Testis (tissue), 3 donors: Measurements from ENCODE around the gene TAF11L13. TPM values are rescaled to one million over a fixed set of nuclear protein-coding genes. Genes with fewer than 3 reads are reported as not detected.
"Not testable (repeated sequence)": the region's sequence is repeated elsewhere in the genome, so short reads cannot be mapped to it uniquely, and the experiment has no call there.

Experiments used
- DNase-seq: peaks from one replicate; pipeline ENCODE4 v3.0.0-alpha.2; 2019
- H3K27ac ChIP-seq, 2 donors: fragments of 200-600 bp; sonication (generic); one replicate each; pipeline ENCODE4 v1.5.1; 2019
- H3K27me3 ChIP-seq: fragments of 200-600 bp; sonication (generic); one replicate; pipeline ENCODE4 v1.5.1; 2019
- H3K36me3 ChIP-seq: fragments of 200-600 bp; sonication (generic); one replicate; pipeline ENCODE4 v1.5.1; 2017; ENCODE audit warnings: low read depth; ENCODE audit errors: missing control alignments
- H3K4me1 ChIP-seq: fragments of 200-600 bp; sonication (generic); one replicate; pipeline ENCODE4 v1.5.1; 2019
- H3K4me3 ChIP-seq, 2 donors: fragments of 200-600 bp; sonication (generic); one replicate each; pipeline ENCODE4 v1.5.1; 2017 to 2019
- H3K9me3 ChIP-seq: fragments of 200-600 bp; sonication (generic); one replicate; pipeline ENCODE4 v1.5.1; 2017
- CTCF ChIP-seq, 3 experiments: fragments of 450-650 bp in 2 of 3; fragments of 200-600 bp in 1 of 3; sonication (generic) in 1 of 3; IDR thresholded peaks; one replicate each; pipeline ENCODE4 v1.5.1; 2016 to 2019; ENCODE audit warnings: antibody characterized with exemption in 3 of 3, mild to moderate bottlenecking in 2 of 3, moderate library complexity in 1 of 3
- POLR2A ChIP-seq: fragments of 450-650 bp; IDR thresholded peaks from one replicate; pipeline ENCODE4 v1.6.1; 2017; ENCODE audit warnings: antibody characterized with exemption, mild to moderate bottlenecking, moderate library complexity
- WGBS, 2 donors: methylation state at CpG; one replicate each; pipeline ENCODE4 v1.1.5; 2018; 5-methylcytosine and 5-hydroxymethylcytosine counted together
- intact Hi-C: fragments of 100-400 bp; cut with DNase I; formaldehyde crosslinking; loops from one replicate; pipeline ENCODE4 v1.15.1; 2023; ENCODE audit warnings: low total_unique reads
- polyA plus RNA-seq: library from polyadenylated mRNA; stranded (reverse); fragments of 350-450 nt; fragmentation: Illumina TruSeq; extraction: RNeasy Lipid Tissue Mini Kit (QIAGEN cat#74804); gene quantifications from one replicate; pipeline ENCODE4 v1.2.3, GENCODE V29; 2014; ENCODE audit warnings: low read depth, low replicate concordance; ENCODE audit not compliant: insufficient read depth
- total RNA-seq, 2 donors: library from RNA; depleted of rRNA; stranded (reverse); fragments of >200 nt; gene quantifications; one replicate each; pipeline ENCODE4 v1.2.3, GENCODE V29; 2016

TAF11L13 gene
- total and polyA plus RNA-seq, 3 donors from 2014 or later, result not detected

GRCh38 chr5:17614872-17615605 lies 16.8 kb upstream of the TAF11L13 start:
- Histone ChIP-seq H3K27me3 (no peaks in the 10 kb centered on the region), H3K4me1 (no peaks in the 10 kb centered on the region), H3K36me3 (no peaks in the 10 kb centered on the region), H3K27ac (no peak overlapping the region), H3K9me3 (no peaks in the 10 kb centered on the region), H3K4me3 (no peak overlapping the region)
- TF ChIP-seq CTCF (IDR thresholded peaks at IDR 0.05) (no peak), POLR2A (no peak)
- 69 to 84% methylated on average over 15 to 17 of the region's 17 CpGs for WGBS, 2 donors
- no peak for DNase-seq
- intact Hi-C loops, result no loop called here

GRCh38 chr5:17619354-17619753 lies 12.5 kb upstream of the TAF11L13 start:
- DNase-seq, result no peak
- no peaks in the 10 kb centered on the region for H3K36me3 ChIP-seq
- no peak overlapping the region for H3K4me3 ChIP-seq
- intact Hi-C loops, result no loop called here
- TF ChIP-seq CTCF (IDR thresholded peaks at IDR 0.05), result no peak
- no peak for TF ChIP-seq POLR2A
- no peak overlapping the region for H3K27ac ChIP-seq
- no peaks in the 10 kb centered on the region for H3K27me3 ChIP-seq
- H3K4me1 ChIP-seq, result no peaks in the 10 kb centered on the region
- H3K9me3 ChIP-seq, result no peaks in the 10 kb centered on the region
- 83 to 94% methylated on average over 3 of the region's 3 CpGs for WGBS, 2 donors

- peak; percentile 51 for DNase-seq
- intact Hi-C loops, result no loop called here
- H3K4me3 ChIP-seq, result no peak overlapping the region
- H3K27me3 ChIP-seq, result no peaks in the 10 kb centered on the region
- no peaks in the 10 kb centered on the region for H3K4me1 ChIP-seq
- no peak overlapping the region for H3K27ac ChIP-seq
- H3K9me3 ChIP-seq, result no peaks in the 10 kb centered on the region
- no peaks in the 10 kb centered on the region for H3K36me3 ChIP-seq
- TF ChIP-seq CTCF (IDR thresholded peaks at IDR 0.05) (peak in 2 of 3 experiments; percentile 9 to 37), POLR2A (no peak)
- WGBS, 2 donors, result 67 to 80% methylated on average over 9 to 16 of the region's 17 CpGs
These were observed 11.3 kb upstream of the TAF11L13 start for GRCh38 chr5:17620627-17621026.

GRCh38 chr5:17625686-17626085 lies 6.2 kb upstream of the TAF11L13 start:
- intact Hi-C loops, result no loop called here
- 97 to 100% methylated on average over 3 to 11 of the region's 11 CpGs for WGBS, 2 donors
- TF ChIP-seq CTCF (IDR thresholded peaks at IDR 0.05) (no peak), POLR2A (no peak)
- Histone ChIP-seq H3K27ac (no peak overlapping the region), H3K36me3 (no peaks in the 10 kb centered on the region), H3K27me3 (no peaks in the 10 kb centered on the region), H3K4me1 (no peaks in the 10 kb centered on the region), H3K4me3 (no peak overlapping the region), H3K9me3 (no peaks in the 10 kb centered on the region)
- no peak for DNase-seq

GRCh38 chr5:17634160-17634559 lies 2.3 kb downstream of the TAF11L13 start, which contains the start of gene TAF11L14:
Gene TAF11L14 (plus strand): TSS chr5:17634460.
- 70 to 90% methylated on average over 3 to 5 of the region's 5 CpGs for WGBS, 2 donors
- Histone ChIP-seq H3K4me1 (no peaks in the 10 kb centered on the region), H3K27ac (no peak within 1 kb of the TSS), H3K9me3 (no peaks in the 10 kb centered on the region), H3K36me3 (no peaks in the 10 kb centered on the region), H3K4me3 (no peak within 1 kb of the TSS), H3K27me3 (no peaks in the 10 kb centered on the region)
- intact Hi-C loops, result no loop called here
- no peak for TF ChIP-seq POLR2A
- no peak for TF ChIP-seq CTCF (IDR thresholded peaks at IDR 0.05)
- no peak for DNase-seq

GRCh38 chr5:17649232-17649631 lies 17.3 kb downstream of the TAF11L13 start:
- H3K27me3 ChIP-seq, H3K4me1 ChIP-seq, H3K36me3 ChIP-seq, H3K27ac ChIP-seq, H3K4me3 ChIP-seq, H3K9me3 ChIP-seq, DNase-seq, intact Hi-C loops: not testable (repeated sequence)
- WGBS, 2 donors, result 92 to 93% methylated on average over 10 of the region's 10 CpGs

GRCh38 chr5:17655201-17655759 lies 23.4 kb downstream of the TAF11L13 start:
- H3K9me3 ChIP-seq, H3K27me3 ChIP-seq, H3K27ac ChIP-seq, intact Hi-C loops, H3K4me1 ChIP-seq, H3K36me3 ChIP-seq: not testable (repeated sequence)
- WGBS, 2 donors, result 73 to 86% methylated on average over 12 to 32 of the region's 32 CpGs
- peak; percentile 16 for DNase-seq
- H3K4me3 ChIP-seq, result peak overlapping the region in 1 of 2 donors; percentile 12
